PC-3 (cell line): Measurements from ENCODE around the gene C17orf100. TPM values are rescaled to one million over a fixed set of nuclear protein-coding genes. Genes with fewer than 3 reads are reported as not detected.

Experiments
- ATAC-seq: fragments of 200-7000 bp; cut with Tn5 transposase; 2 replicates; pipeline ENCODE4 v1.9.1; 2020; ENCODE audit warnings: mild to moderate bottlenecking, moderate library complexity
- BruUV-seq: library from RNA; stranded (reverse); fragments of 400-500 nt; replicated peaks from 2 replicates; lab custom pipeline; 2021; lab: Mats Ljungman, UMichigan
- CTCF ChIA-PET: fragments of 300-600 bp; sonication (Branson Sonifier 250); formaldehyde crosslinking; loops from one replicate; lab custom pipeline; 2022; ENCODE audit warnings: antibody characterized with exemption; lab: Charles Lee
- POLR2A ChIA-PET: fragments of 300-600 bp; sonication (Branson Sonifier 250); formaldehyde crosslinking; loops from one replicate; lab custom pipeline; 2022; ENCODE audit warnings: antibody characterized with exemption; ENCODE audit not compliant: unreplicated experiment; lab: Charles Lee
- DNase-seq: peaks from one replicate; pipeline ENCODE4 v3.0.0-alpha.2; 2015
- H2AFZ ChIP-seq: fragments of 300-600 bp; sonication (generic); 2 replicates; pipeline ENCODE4 v1.6.0; 2016; ENCODE audit warnings: antibody characterized with exemption, low read length
- H3F3A ChIP-seq: fragments of 300-600 bp; sonication (generic); one replicate; pipeline ENCODE4 v1.6.0; 2017; ENCODE audit warnings: antibody characterized with exemption, low read length, control low read depth, mild to moderate bottlenecking; ENCODE audit not compliant: unreplicated experiment
- H3K27ac ChIP-seq: fragments of 300-600 bp; sonication (generic); 2 replicates; pipeline ENCODE4 v1.5.1; 2016; ENCODE audit warnings: mild to moderate bottlenecking, low read length
- H3K27me3 ChIP-seq: fragments of 300-600 bp; sonication (generic); 2 replicates; pipeline ENCODE4 v1.6.1; 2016; ENCODE audit warnings: low read length, mixed read lengths
- H3K36me3 ChIP-seq: fragments of 300-600 bp; sonication (generic); 2 replicates; pipeline ENCODE4 v1.6.1; 2016; ENCODE audit warnings: low read depth, mixed run types, low read length, mixed read lengths
- H3K4me1 ChIP-seq: fragments of 300-600 bp; sonication (generic); 2 replicates; pipeline ENCODE4 v1.5.1; 2016; ENCODE audit warnings: low read length; ENCODE audit not compliant: insufficient read depth
- H3K4me2 ChIP-seq: fragments of 300-600 bp; sonication (generic); 2 replicates; pipeline ENCODE4 v1.6.0; 2016; ENCODE audit warnings: low read length
- H3K4me3 ChIP-seq: fragments of 300-600 bp; sonication (generic); 2 replicates; pipeline ENCODE4 v1.5.1; 2016; ENCODE audit warnings: mild to moderate bottlenecking, low read length, mixed read lengths
- H3K79me2 ChIP-seq: fragments of 300-600 bp; sonication (generic); 2 replicates; pipeline ENCODE4 v1.6.1; 2017; ENCODE audit warnings: low read length, mixed read lengths
- H3K9ac ChIP-seq: fragments of 300-600 bp; sonication (generic); 2 replicates; pipeline ENCODE4 v1.6.0; 2016; ENCODE audit warnings: mild to moderate bottlenecking, low read length
- H3K9me2 ChIP-seq: fragments of 300-600 bp; sonication (generic); replicated peaks from 2 replicates; pipeline ENCODE4 v1.6.1; 2016; ENCODE audit warnings: mixed run types, low read length, mixed read lengths
- H3K9me3 ChIP-seq: fragments of 300-600 bp; sonication (generic); 2 replicates; pipeline ENCODE4 v1.6.1; 2016; ENCODE audit warnings: low read length, mixed read lengths
- H4K20me1 ChIP-seq: fragments of 300-600 bp; sonication (generic); 2 replicates; pipeline ENCODE4 v1.6.1; 2016; ENCODE audit warnings: low read length, mixed read lengths
- EZH2 ChIP-seq: fragments of 300-600 bp; sonication (generic); IDR thresholded peaks from one replicate; pipeline ENCODE4 v1.6.1; 2017; ENCODE audit warnings: antibody characterized with exemption, mild to moderate bottlenecking, low read length; ENCODE audit not compliant: unreplicated experiment
- EZH2phosphoT487 ChIP-seq: fragments of 300-600 bp; sonication (generic); IDR thresholded peaks from 2 replicates; pipeline ENCODE4 v1.6.1; 2018; ENCODE audit warnings: mild to moderate bottlenecking, antibody characterized with exemption, low read length, borderline replicate concordance
- intact Hi-C: fragments of 100-400 bp; cut with micrococcal nuclease; formaldehyde crosslinking; loops from 2 replicates; pipeline ENCODE4 v1.9.0; 2023
- total RNA-seq: library from RNA; depleted of rRNA; stranded (reverse); fragments of >200 nt; gene quantifications from 2 replicates; pipeline ENCODE4 v1.2.3, GENCODE V29; 2014
- TF ChIP-seq, protein P1 (sequence below): fragments of 300-600 bp; sonication (generic); conservative IDR thresholded peaks from 2 replicates; pipeline ENCODE4 v1.5.1; 2017; ENCODE audit warnings: antibody characterized with exemption, low read depth, mild to moderate bottlenecking, low read length

C17orf100 gene
- total RNA-seq, 1 experiment from 2014 or later = 0.15 TPM

DNA sequence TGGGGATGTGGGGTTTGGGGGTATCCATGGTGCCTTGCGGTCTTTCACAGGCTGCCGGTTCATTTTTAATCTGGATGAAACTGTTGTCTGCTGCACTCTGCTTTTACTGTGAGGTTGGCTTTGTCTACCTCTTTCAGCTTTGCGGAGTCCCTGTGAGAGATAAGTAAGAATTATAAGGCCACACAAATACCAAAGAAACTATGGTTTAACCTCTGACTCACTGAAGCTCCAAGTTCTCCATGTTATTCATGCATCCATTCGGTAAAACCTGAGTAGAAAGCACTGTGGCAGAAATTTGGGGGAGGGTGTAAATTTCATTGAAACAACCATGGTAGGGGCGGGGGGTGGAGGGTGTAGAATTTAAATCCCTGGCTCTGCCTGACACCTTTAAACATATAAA lies 41.6 kb upstream of the C17orf100 start:
- CTCF ChIA-PET = no interaction called here
- Histone ChIP-seq H3K9ac (no peak overlapping the region), H3K27ac (no peak overlapping the region), H3K9me3 (no peaks in the 10 kb centered on the region), H3F3A (no peaks in the 10 kb centered on the region), H4K20me1 (no peaks in the 10 kb centered on the region), H3K27me3 (no peaks in the 10 kb centered on the region), H3K9me2 (no peaks in the 10 kb centered on the region), H3K4me1 (peaks cover 16% of the 10 kb centered on the region), H2AFZ (no peak overlapping the region), H3K36me3 (peaks cover 30% of the 10 kb centered on the region), H3K4me3 (no peak overlapping the region), H3K79me2 (no peaks in the 10 kb centered on the region), H3K4me2 (no peak overlapping the region)
- POLR2A ChIA-PET = no interaction called here
- intact Hi-C loops = no loop called here
- no TSS peak for BruUV-seq
- TF ChIP-seq EZH2 (no peak), EZH2phosphoT487 (no peak)
- TF ChIP-seq, protein P1, sequence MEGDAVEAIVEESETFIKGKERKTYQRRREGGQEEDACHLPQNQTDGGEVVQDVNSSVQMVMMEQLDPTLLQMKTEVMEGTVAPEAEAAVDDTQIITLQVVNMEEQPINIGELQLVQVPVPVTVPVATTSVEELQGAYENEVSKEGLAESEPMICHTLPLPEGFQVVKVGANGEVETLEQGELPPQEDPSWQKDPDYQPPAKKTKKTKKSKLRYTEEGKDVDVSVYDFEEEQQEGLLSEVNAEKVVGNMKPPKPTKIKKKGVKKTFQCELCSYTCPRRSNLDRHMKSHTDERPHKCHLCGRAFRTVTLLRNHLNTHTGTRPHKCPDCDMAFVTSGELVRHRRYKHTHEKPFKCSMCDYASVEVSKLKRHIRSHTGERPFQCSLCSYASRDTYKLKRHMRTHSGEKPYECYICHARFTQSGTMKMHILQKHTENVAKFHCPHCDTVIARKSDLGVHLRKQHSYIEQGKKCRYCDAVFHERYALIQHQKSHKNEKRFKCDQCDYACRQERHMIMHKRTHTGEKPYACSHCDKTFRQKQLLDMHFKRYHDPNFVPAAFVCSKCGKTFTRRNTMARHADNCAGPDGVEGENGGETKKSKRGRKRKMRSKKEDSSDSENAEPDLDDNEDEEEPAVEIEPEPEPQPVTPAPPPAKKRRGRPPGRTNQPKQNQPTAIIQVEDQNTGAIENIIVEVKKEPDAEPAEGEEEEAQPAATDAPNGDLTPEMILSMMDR = no peak
- no peak for DNase-seq
- no peak for ATAC-seq

DNA sequence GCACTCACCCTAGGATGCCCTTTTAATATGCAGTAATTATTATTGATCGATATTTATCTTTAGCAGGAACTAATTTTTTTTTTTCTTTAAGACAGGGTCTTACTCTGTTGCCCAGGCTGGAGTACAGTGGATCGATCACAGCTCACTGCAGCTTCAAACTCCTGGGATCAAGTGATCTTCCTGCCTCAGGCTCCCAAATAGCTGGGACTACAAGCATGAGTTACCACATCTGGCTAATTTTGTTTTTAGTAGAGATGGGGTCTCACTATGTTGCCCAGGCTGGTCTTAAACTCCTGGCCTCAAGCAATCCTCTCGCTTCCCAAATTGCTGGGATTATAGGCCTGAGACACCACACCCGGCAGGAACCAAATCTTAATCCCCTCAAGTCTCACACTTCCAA lies 40.3 kb upstream of the C17orf100 start:
- H3K27me3 ChIP-seq = no peaks in the 10 kb centered on the region
- intact Hi-C loops = no loop called here
- H3K4me1 ChIP-seq = peaks cover 16% of the 10 kb centered on the region
- CTCF ChIA-PET = no interaction called here
- POLR2A ChIA-PET = no interaction called here
- ATAC-seq = no peak
- H3K9me3 ChIP-seq = no peaks in the 10 kb centered on the region
- no peaks in the 10 kb centered on the region for H3F3A ChIP-seq
- H3K4me3 ChIP-seq = no peak overlapping the region
- no peak overlapping the region for H3K4me2 ChIP-seq
- no peaks in the 10 kb centered on the region for H4K20me1 ChIP-seq
- no peak for DNase-seq
- no TSS peak for BruUV-seq
- H3K79me2 ChIP-seq = no peaks in the 10 kb centered on the region
- no peaks in the 10 kb centered on the region for H3K9me2 ChIP-seq
- no peak overlapping the region for H2AFZ ChIP-seq
- TF ChIP-seq EZH2phosphoT487 (no peak), EZH2 (no peak)
- TF ChIP-seq, protein P1 = no peak
- no peak overlapping the region for H3K9ac ChIP-seq
- H3K27ac ChIP-seq = no peak overlapping the region
- H3K36me3 ChIP-seq = peaks cover 25% of the 10 kb centered on the region

DNA sequence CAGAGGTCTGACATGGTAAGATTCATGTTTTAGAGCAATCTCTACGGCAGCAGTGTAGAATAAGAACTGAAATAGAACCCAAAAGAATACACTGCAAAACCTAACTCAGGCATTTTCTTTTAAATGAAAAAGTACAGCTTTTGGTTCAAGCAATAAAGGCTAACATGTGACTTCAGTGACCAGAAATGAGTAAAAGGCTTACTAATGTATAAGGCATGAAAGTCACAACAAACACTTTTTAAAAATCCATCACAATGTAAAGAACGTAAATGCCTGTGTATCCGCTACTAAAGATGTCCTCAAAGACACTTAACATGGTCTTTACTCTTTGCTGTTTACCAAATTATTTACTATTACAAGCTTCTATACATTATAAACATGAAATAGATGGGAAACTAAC lies 27.6 kb upstream of the C17orf100 start:
- Histone ChIP-seq H3K36me3 (peaks cover 4% of the 10 kb centered on the region; the same call in 1 of the 2 replicates), H3K4me1 (peaks cover 15% of the 10 kb centered on the region), H3F3A (no peaks in the 10 kb centered on the region), H4K20me1 (0 out of 2 replicates have a peak, but pooled peaks cover 4% of the 10 kb centered on the region), H3K4me2 (no peak overlapping the region), H2AFZ (no peak overlapping the region), H3K79me2 (peaks cover 16% of the 10 kb centered on the region), H3K4me3 (no peak overlapping the region), H3K27ac (no peak overlapping the region), H3K27me3 (no peaks in the 10 kb centered on the region), H3K9me2 (no peaks in the 10 kb centered on the region), H3K9me3 (no peaks in the 10 kb centered on the region), H3K9ac (no peak overlapping the region)
- intact Hi-C loops = no loop called here
- ATAC-seq (no peak), DNase-seq (no peak)
- no TSS peak for BruUV-seq
- ChIA-PET CTCF (no interaction called here), POLR2A (no interaction called here)
- TF ChIP-seq EZH2 (no peak), EZH2phosphoT487 (no peak)
- TF ChIP-seq, protein P1 = no peak
